HFFc6 (cell line): ENCODE data around the gene MYH2. TPM values are rescaled to one million over a fixed set of nuclear protein-coding genes. Genes with fewer than 3 reads are reported as not detected.

Source experiments
- DNase-seq: peaks from one replicate; pipeline ENCODE4 v3.0.0-alpha.2; 2018
- H3K27ac Mint-ChIP-seq: 2 replicates; pipeline ENCODE4 v1.8.0; 2020; ENCODE audit warnings: mild to moderate bottlenecking, mixed read lengths
- H3K27me3 Mint-ChIP-seq: 2 replicates; pipeline ENCODE4 v1.8.0; 2021; ENCODE audit warnings: mild to moderate bottlenecking, moderate library complexity, mixed read lengths; ENCODE audit not compliant: insufficient read depth
- H3K36me3 Mint-ChIP-seq: 2 replicates; pipeline ENCODE4 v1.8.0; 2021; ENCODE audit warnings: low read depth, mixed read lengths
- H3K4me1 Mint-ChIP-seq: 2 replicates; pipeline ENCODE4 v1.8.0; 2020; ENCODE audit warnings: low read depth, mixed read lengths
- H3K4me3 Mint-ChIP-seq: 2 replicates; pipeline ENCODE4 v1.8.0; 2020; ENCODE audit warnings: mild to moderate bottlenecking, moderate library complexity, mixed read lengths
- H3K9me3 Mint-ChIP-seq: 2 replicates; pipeline ENCODE4 v1.8.0; 2020; ENCODE audit warnings: mild to moderate bottlenecking, mixed read lengths
- CTCF ChIP-seq: fragments of 200-600 bp; sonication (generic); IDR thresholded peaks from 2 replicates; pipeline ENCODE4 v1.5.0; 2021; ENCODE audit warnings: antibody characterized with exemption, mild to moderate bottlenecking
- total RNA-seq, 6 experiments: library from RNA; stranded (reverse); fragmentation: NEBNext Ultra II Directional; extraction: Animal tissue kit (Norgen Biotek cat#: 25700); gene quantifications; 2 replicates in 1 of 6; 3 replicates in 5 of 6; pipeline ENCODE4 v1.2.3, GENCODE V29; 2021

MYH2 gene
- total RNA-seq, 6 experiments from 2014 or later, result 0.14 TPM; not detected in 5

GRCh38 chr17:10516638-10517037 is 32.8 kb downstream of the MYH2 start:
- no peak for DNase-seq
- TF ChIP-seq CTCF, result no peak
- Mint-ChIP-seq H3K36me3 (no peaks in the 10 kb centered on the region), H3K9me3 (peaks cover 7% of the 10 kb centered on the region), H3K4me1 (no peaks in the 10 kb centered on the region), H3K27ac (no peak overlapping the region), H3K4me3 (no peak overlapping the region), H3K27me3 (no peaks in the 10 kb centered on the region; the same call in 1 of the 2 replicates)

GRCh38 chr17:10516065-10516464 is 33.4 kb downstream of the MYH2 start:
- Mint-ChIP-seq H3K4me3 (no peak overlapping the region), H3K27me3 (no peaks in the 10 kb centered on the region; the same call in 1 of the 2 replicates), H3K9me3 (peaks cover 7% of the 10 kb centered on the region), H3K36me3 (no peaks in the 10 kb centered on the region), H3K27ac (no peak overlapping the region), H3K4me1 (no peaks in the 10 kb centered on the region)
- TF ChIP-seq CTCF, result no peak
- no peak for DNase-seq

GRCh38 chr17:10513299-10514067 is 36.0 kb downstream of the MYH2 start:
- no peak overlapping the region for H3K27ac Mint-ChIP-seq
- no peaks in the 10 kb centered on the region for H3K4me1 Mint-ChIP-seq
- H3K9me3 Mint-ChIP-seq, result peaks cover 8% of the 10 kb centered on the region
- TF ChIP-seq CTCF, result no peak
- H3K36me3 Mint-ChIP-seq, result no peaks in the 10 kb centered on the region
- H3K27me3 Mint-ChIP-seq, result no peaks in the 10 kb centered on the region; the same call in 1 of the 2 replicates
- no peak for DNase-seq
- no peak overlapping the region for H3K4me3 Mint-ChIP-seq

- no peaks in the 10 kb centered on the region; the same call in 1 of the 2 replicates for H3K27me3 Mint-ChIP-seq
- no peak overlapping the region for H3K4me3 Mint-ChIP-seq
- DNase-seq, result no peak
- no peaks in the 10 kb centered on the region for H3K36me3 Mint-ChIP-seq
- TF ChIP-seq CTCF, result no peak
- H3K9me3 Mint-ChIP-seq, result peaks cover 11% of the 10 kb centered on the region
- no peak overlapping the region for H3K27ac Mint-ChIP-seq
- H3K4me1 Mint-ChIP-seq, result no peaks in the 10 kb centered on the region
These were observed 36.6 kb downstream of the MYH2 start for GRCh38 chr17:10512856-10513255.

- peaks cover 49% of the 10 kb centered on the region for H3K9me3 Mint-ChIP-seq
- no peak for DNase-seq
- H3K4me1 Mint-ChIP-seq, result no peaks in the 10 kb centered on the region
- no peak overlapping the region for H3K4me3 Mint-ChIP-seq
- H3K27ac Mint-ChIP-seq, result no peak overlapping the region
- no peaks in the 10 kb centered on the region; the same call in none of the 2 replicates for H3K27me3 Mint-ChIP-seq
- H3K36me3 Mint-ChIP-seq, result peaks cover 5% of the 10 kb centered on the region; the same call in 1 of the 2 replicates
- no peak for TF ChIP-seq CTCF
These were observed 49.5 kb downstream of the MYH2 start for GRCh38 chr17:10499950-10500349.
